Right ventricle myocardium inferior (tissue), 1 donor: ENCODE data around the gene VCX. TPM values are rescaled to one million over a fixed set of nuclear protein-coding genes. Genes with fewer than 3 reads are reported as not detected.
"Not testable (repeated sequence)": the region's sequence is repeated elsewhere in the genome, so short reads cannot be mapped to it uniquely, and the experiment has no call there.

Source experiments
- ATAC-seq: fragments of 200-7000 bp; cut with Tn5 transposase; one replicate; pipeline ENCODE4 v1.9.1; 2020; ENCODE audit warnings: mild to moderate bottlenecking, moderate library complexity
- DNase-seq: peaks from one replicate; pipeline ENCODE4 v3.0.0; 2021; ENCODE audit errors: missing footprints
- intact Hi-C: fragments of 100-400 bp; cut with DNase I; formaldehyde crosslinking; loops from one replicate; pipeline ENCODE4 v1.11.0; 2022
- long read RNA-seq: library from polyadenylated mRNA; unstranded; transcript quantifications from one replicate; pipeline ENCODE4 v2.0.0, GENCODE V29; 2021
- total RNA-seq: library from RNA; stranded (reverse); fragmentation: NEBNext Ultra II Directional; extraction: Animal tissue kit (Norgen Biotek cat#: 25700); gene quantifications from one replicate; pipeline ENCODE4 v1.2.1, GENCODE V29; 2021
- donor health status: DM: no; HTN: yes; CAD: no; lungs with severe emphysema.

VCX gene
- total RNA-seq = not detected
- long read RNA-seq = 0 reads

GRCh38 chrX:7842871-7843270, at the start of gene VCX:
Gene VCX (plus strand): TSS chrX:7843171. CDS start chrX:7843204, 33 bp downstream.
- intact Hi-C loops, ATAC-seq, DNase-seq: not testable (repeated sequence)

- intact Hi-C loops = no loop called here
- no peak for ATAC-seq
These were observed 44.6 kb upstream of the VCX start for GRCh38 chrX:7798327-7798726.

GRCh38 chrX:7801711-7802110, 41.3 kb upstream of the VCX start:
- intact Hi-C loops = no loop called here
- no peak for DNase-seq

More at GRCh38 chrX:7798327-7798726, 44.6 kb upstream of the VCX start:
- no peak for DNase-seq

GRCh38 chrX:7815166-7815805, 27.7 kb upstream of the VCX start:
- intact Hi-C loops = no loop called here

More at GRCh38 chrX:7801711-7802110, 41.3 kb upstream of the VCX start:
- ATAC-seq = no peak

GRCh38 chrX:7828594-7828993, 14.4 kb upstream of the VCX start:
- intact Hi-C loops = no loop called here
- ATAC-seq = no peak
- no peak for DNase-seq

More at GRCh38 chrX:7815166-7815805, 27.7 kb upstream of the VCX start:
- no peak for ATAC-seq
- DNase-seq = no peak

GRCh38 chrX:7841084-7841805, 1.7 kb upstream of the VCX start:
- intact Hi-C loops = no loop called here
- ATAC-seq = no peak
- no peak for DNase-seq

GRCh38 chrX:7852166-7852565, 9.2 kb downstream of the VCX start:
- no peak for DNase-seq
- ATAC-seq = no peak
- intact Hi-C loops = no loop called here

- intact Hi-C loops = no loop called here
- no peak for ATAC-seq
These were observed 29.1 kb downstream of the VCX start for GRCh38 chrX:7872042-7872441.

GRCh38 chrX:7876957-7877356, 34.0 kb downstream of the VCX start:
- intact Hi-C loops = no loop called here
- no peak for DNase-seq

More at GRCh38 chrX:7872042-7872441, 29.1 kb downstream of the VCX start:
- DNase-seq = no peak

GRCh38 chrX:7889135-7889534, 46.2 kb downstream of the VCX start:
- intact Hi-C loops = no loop called here
- ATAC-seq (no peak), DNase-seq (no peak)

More at GRCh38 chrX:7876957-7877356, 34.0 kb downstream of the VCX start:
- no peak for ATAC-seq

- ATAC-seq = no peak
- intact Hi-C loops = no loop called here
These were observed 46.7 kb downstream of the VCX start for GRCh38 chrX:7889680-7890079.

GRCh38 chrX:7891928-7892327, 49.0 kb downstream of the VCX start:
- intact Hi-C loops = no loop called here
- no peak for ATAC-seq
- no peak for DNase-seq

More at GRCh38 chrX:7889680-7890079, 46.7 kb downstream of the VCX start:
- no peak for DNase-seq

Other genes with a start within 250 kb of the VCX start
- 33.3 TPM for gene PNPLA4, start 84.2 kb downstream of the VCX start, total RNA-seq